ENCODE data around the gene EML5. TPM values are rescaled to one million over a fixed set of nuclear protein-coding genes. Genes with fewer than 3 reads are reported as not detected.

The EML5 gene
- total RNA-seq, 3 donors from 2014 or later = 1.3 to 4.1 (median 1.4) TPM

DNA sequence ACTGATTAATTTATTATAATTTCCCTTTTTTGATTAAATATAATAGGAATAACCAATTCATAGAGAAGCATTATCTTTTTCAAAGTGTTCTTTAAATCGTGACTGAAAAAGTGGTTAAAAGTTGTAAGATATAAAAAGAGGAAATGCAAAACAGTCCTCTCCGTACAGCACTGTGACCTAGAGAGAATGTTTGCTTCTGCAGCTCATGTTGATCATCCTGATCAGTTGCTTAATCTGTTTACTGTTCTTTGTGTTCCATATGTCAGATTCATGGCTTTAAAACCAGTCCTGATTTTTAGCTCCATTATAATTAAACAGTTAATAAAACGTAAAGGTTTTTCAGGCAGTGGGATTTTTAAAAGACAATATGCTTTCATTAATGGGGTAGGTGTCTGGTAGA lies 36.4 kb upstream of the EML5 start:
- no peak for TF ChIP-seq CTCF (IDR thresholded peaks at IDR 0.05)
- ATAC-seq (no peak), DNase-seq (no peak)
- no peaks in the 10 kb centered on the region for H3K4me1 ChIP-seq (ENCODE audit: low read depth)
- no peak overlapping the region for H3K4me3 ChIP-seq
- no peaks in the 10 kb centered on the region for H3K36me3 ChIP-seq (ENCODE audit: low read depth)
- intact Hi-C loops (cut with DNase I, micrococcal nuclease) = no loop called here
- no peaks in the 10 kb centered on the region for H3K9me3 ChIP-seq

DNA sequence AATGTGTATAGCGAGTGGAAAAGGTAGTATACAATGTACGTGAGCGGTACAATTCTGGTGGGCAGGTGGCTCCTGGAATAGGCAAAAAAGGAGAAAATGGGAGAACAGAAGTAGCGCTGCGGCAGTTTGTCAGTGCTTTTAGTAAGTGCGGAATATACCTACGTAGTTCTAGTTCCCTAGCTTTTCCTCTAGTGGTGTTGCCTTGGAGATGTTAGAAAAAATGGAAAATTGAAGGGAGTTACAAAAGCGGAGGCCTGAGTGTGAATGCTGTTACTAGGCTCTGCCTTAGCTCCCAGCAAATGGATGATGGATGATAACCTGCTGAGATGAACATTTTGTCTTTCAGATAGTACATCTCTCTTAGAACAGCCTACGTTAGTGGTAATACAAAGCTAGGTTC lies 32.8 kb upstream of the EML5 start:
- no peak for DNase-seq
- no peaks in the 10 kb centered on the region for H3K9me3 ChIP-seq
- intact Hi-C loops (cut with DNase I, micrococcal nuclease) = no loop called here
- H3K4me1 ChIP-seq (ENCODE audit: low read depth) = peaks cover 4% of the 10 kb centered on the region
- no peak for TF ChIP-seq CTCF (IDR thresholded peaks at IDR 0.05)
- no peak overlapping the region for H3K4me3 ChIP-seq
- no peak for ATAC-seq
- no peaks in the 10 kb centered on the region for H3K36me3 ChIP-seq (ENCODE audit: low read depth)

DNA sequence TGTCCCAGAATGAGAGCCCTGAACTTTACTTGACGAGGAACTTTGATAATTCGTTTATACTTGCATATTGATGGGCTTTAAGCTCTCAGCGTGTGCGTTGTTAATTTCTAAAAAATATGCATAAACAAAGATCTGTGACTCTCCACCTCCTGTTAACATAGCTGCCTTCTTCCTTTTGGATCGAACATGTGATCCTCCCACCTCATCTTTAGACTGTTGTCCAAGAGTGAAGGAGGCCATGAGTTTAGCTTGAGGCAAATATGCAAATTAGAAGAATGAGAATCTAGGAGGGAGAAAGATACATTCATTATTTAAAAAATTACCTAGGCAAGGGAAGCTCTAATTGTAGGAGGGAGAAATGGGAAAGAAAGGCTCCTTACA lies 32.3 kb upstream of the EML5 start:
- DNase-seq = no peak
- H3K4me1 ChIP-seq (ENCODE audit: low read depth) = peaks cover 4% of the 10 kb centered on the region
- no peak for TF ChIP-seq CTCF (IDR thresholded peaks at IDR 0.05)
- H3K36me3 ChIP-seq (ENCODE audit: low read depth) = no peaks in the 10 kb centered on the region
- peak overlapping the region; percentile 44 for H3K4me3 ChIP-seq
- no peaks in the 10 kb centered on the region for H3K9me3 ChIP-seq
- no peak for ATAC-seq
- intact Hi-C loops (cut with DNase I, micrococcal nuclease) = no loop called here

GRCh38 chr14:88824314-88825077 lies 31.7 kb upstream of the EML5 start, which contains the start of gene TTC8:
Gene TTC8, plus strand, starts transcription at chr14:88824651. Its CDS starts 57 bp downstream, at chr14:88824708.
- intact Hi-C loops (cut with DNase I, micrococcal nuclease) = no loop called here
- H3K9me3 ChIP-seq = no peaks in the 10 kb centered on the region
- no peaks in the 10 kb centered on the region for H3K36me3 ChIP-seq (ENCODE audit: low read depth)
- ATAC-seq (peak; percentile 100), DNase-seq (peak; percentile 90 to 93 (median 92))
- H3K4me1 ChIP-seq (ENCODE audit: low read depth) = peaks cover 4% of the 10 kb centered on the region
- TF ChIP-seq CTCF (IDR thresholded peaks at IDR 0.05) = no peak
- peak within 1 kb of the TSS; percentile 44 for H3K4me3 ChIP-seq

DNA sequence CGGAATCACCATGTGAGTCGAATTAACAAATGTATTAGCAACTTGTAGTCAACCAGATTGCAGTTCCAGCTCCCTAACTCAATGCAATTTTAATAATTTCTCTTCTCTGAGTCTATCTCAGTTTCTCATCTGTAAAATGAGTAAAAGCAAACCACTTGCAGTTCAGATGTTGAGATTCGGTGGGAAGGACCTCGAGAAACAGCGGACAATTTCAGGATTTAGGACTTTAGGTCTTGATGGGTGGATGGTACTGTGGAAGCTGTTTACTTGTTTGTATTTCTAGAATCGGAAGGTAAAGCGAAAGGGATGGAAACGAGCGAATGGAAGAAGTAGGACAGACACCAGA lies 31.2 kb upstream of the EML5 start:
- no peak for DNase-seq
- no peaks in the 10 kb centered on the region for H3K9me3 ChIP-seq
- ATAC-seq = no peak
- peaks cover 4% of the 10 kb centered on the region for H3K4me1 ChIP-seq (ENCODE audit: low read depth)
- no peak for TF ChIP-seq CTCF (IDR thresholded peaks at IDR 0.05)
- peak overlapping the region; percentile 44 for H3K4me3 ChIP-seq
- no peaks in the 10 kb centered on the region for H3K36me3 ChIP-seq (ENCODE audit: low read depth)
- intact Hi-C loops (cut with DNase I, micrococcal nuclease) = no loop called here

All from mucosa of descending colon (tissue), 3 donors.